ENCODE measurements around the gene CLIC4. TPM values are rescaled to one million over a fixed set of nuclear protein-coding genes. Genes with fewer than 3 reads are reported as not detected.

CLIC4 gene
- total RNA-seq, 1 experiment from 2014 or later: 230 TPM

DNA sequence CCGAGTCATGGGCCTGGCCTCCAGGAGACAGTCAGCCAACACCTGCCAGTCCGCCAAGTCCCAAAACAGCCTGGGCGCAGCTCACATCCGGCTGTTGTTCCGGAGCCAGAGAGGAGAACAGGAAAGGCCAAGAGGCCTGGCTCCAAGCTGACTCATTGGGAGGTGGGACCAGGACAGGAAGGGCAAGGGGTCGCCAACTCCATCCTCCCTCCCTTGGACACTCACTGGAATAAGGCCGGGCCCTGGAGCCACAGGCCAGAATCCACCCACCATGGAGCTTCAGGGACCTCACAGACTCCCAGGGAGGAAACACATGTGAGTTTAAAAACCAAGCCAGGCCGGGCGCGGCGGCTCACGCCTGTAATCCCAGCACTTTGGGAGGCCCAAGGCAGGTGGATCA is 25.1 kb upstream of the CLIC4 start:
- H2AFZ ChIP-seq (ENCODE audit: low read length): no peak overlapping the region
- WGBS (ENCODE audit: extremely low coverage, insufficient read length, low lambda C conversion rate): no CpG with 5 or more reads among the region's 12 CpGs

More for the DNA sequence above, 25.1 kb upstream of the CLIC4 start:
- Histone ChIP-seq H2AK5ac (ENCODE audit: insufficient read length, low read length) (no peak overlapping the region), H3T11ph (ENCODE audit: low read length) (no peak overlapping the region), H3K9ac (ENCODE audit: extremely low read depth, insufficient read length, low read length) (no peak overlapping the region), H3K9me3 (ENCODE audit: control insufficient read depth, low read depth, low read length) (no peaks in the 10 kb centered on the region), H4K91ac (ENCODE audit: insufficient read length, low read depth, low read length) (no peak overlapping the region), H3K14ac (ENCODE audit: insufficient read depth, low read length) (no peak overlapping the region), H3K23me2 (ENCODE audit: insufficient read length, low read depth, low read length, poor library complexity, severe bottlenecking) (no peaks in the 10 kb centered on the region), H2BK15ac (ENCODE audit: low read depth, low read length) (no peak overlapping the region), H2BK120ac (ENCODE audit: low read depth, low read length, poor library complexity, severe bottlenecking) (no peak overlapping the region), H3K18ac (ENCODE audit: insufficient read length, low read depth, low read length) (no peak overlapping the region), H3K27me3 (ENCODE audit: insufficient read depth, low read length) (no peaks in the 10 kb centered on the region), H3K79me2 (ENCODE audit: insufficient read depth, low read length) (no peaks in the 10 kb centered on the region), H3K4ac (ENCODE audit: low read depth, low read length) (no peak overlapping the region), H3K79me1 (ENCODE audit: insufficient read depth, low read depth, low read length, poor library complexity, severe bottlenecking) (no peaks in the 10 kb centered on the region), H4K8ac (replicated peaks; ENCODE audit: insufficient read length, low read depth, low read length) (no peak overlapping the region), H2BK20ac (ENCODE audit: low read depth, low read length, poor library complexity, severe bottlenecking) (no peak overlapping the region), H2BK12ac (ENCODE audit: insufficient read length, low read depth, low read length) (no peak overlapping the region), H3K4me2 (ENCODE audit: insufficient read depth, insufficient read length, low read length) (no peak overlapping the region), H3K23ac (ENCODE audit: insufficient read length, low read depth, low read length) (no peak overlapping the region), H3K4me1 (ENCODE audit: insufficient read depth, low read length) (peaks cover 4% of the 10 kb centered on the region; the same call in 1 of the 2 replicates), H3K27ac (ENCODE audit: insufficient read length, low read depth, low read length) (no peak overlapping the region), H2BK5ac (ENCODE audit: insufficient read length, low read length) (no peak overlapping the region), H3K56ac (ENCODE audit: insufficient read length, low read depth, low read length) (no peak overlapping the region), H4K20me1 (ENCODE audit: control insufficient read depth, insufficient read depth, insufficient read length) (no peaks in the 10 kb centered on the region), H4K5ac (ENCODE audit: insufficient read length, low read depth, low read length) (no peak overlapping the region)
- Mint-ChIP-seq H3K4me1 (peaks cover 11 to 15% of the 10 kb centered on the region in 2 experiments), H3K36me3 (ENCODE audit: insufficient read depth in 1 of 3, low read depth in 3 of 3) (peaks cover 0 to 9% (median 3%) of the 10 kb centered on the region in 3 experiments; a peak in 4 of 7 replicates), H3K4me3 (no peak overlapping the region), H3K27ac (no peak overlapping the region), H3K9me3 (peaks cover 0 to 7% of the 10 kb centered on the region in 2 experiments; a peak in 2 of 5 replicates), H3K27me3 (ENCODE audit: low read depth) (no peaks in the 10 kb centered on the region)
- TF ChIP-seq, protein P1, sequence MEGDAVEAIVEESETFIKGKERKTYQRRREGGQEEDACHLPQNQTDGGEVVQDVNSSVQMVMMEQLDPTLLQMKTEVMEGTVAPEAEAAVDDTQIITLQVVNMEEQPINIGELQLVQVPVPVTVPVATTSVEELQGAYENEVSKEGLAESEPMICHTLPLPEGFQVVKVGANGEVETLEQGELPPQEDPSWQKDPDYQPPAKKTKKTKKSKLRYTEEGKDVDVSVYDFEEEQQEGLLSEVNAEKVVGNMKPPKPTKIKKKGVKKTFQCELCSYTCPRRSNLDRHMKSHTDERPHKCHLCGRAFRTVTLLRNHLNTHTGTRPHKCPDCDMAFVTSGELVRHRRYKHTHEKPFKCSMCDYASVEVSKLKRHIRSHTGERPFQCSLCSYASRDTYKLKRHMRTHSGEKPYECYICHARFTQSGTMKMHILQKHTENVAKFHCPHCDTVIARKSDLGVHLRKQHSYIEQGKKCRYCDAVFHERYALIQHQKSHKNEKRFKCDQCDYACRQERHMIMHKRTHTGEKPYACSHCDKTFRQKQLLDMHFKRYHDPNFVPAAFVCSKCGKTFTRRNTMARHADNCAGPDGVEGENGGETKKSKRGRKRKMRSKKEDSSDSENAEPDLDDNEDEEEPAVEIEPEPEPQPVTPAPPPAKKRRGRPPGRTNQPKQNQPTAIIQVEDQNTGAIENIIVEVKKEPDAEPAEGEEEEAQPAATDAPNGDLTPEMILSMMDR (conservative IDR thresholded peaks at IDR 0.05): no peak
- DNase-seq: no peak

Measured in H9 (cell line).